Kidney (tissue), 14 donors: ENCODE measurements around the gene NTRK3. TPM values are rescaled to one million over a fixed set of nuclear protein-coding genes. Genes with fewer than 3 reads are reported as not detected.

Experiments
- DNase-seq, 5 donors: peaks; one replicate each; pipeline ENCODE4 v3.0.0-alpha.2; 2013 to 2020
- FAIRE-seq: peaks from 2 replicates; lab custom pipeline; 2012; peaks lifted over from hg19 to GRCh38; lab: Jason Lieb, UNC
- H3K27ac ChIP-seq, 2 donors: one replicate each; pipeline ENCODE4 v1.7.0; 2013; ENCODE audit warnings: low read depth in 2 of 2, low read length in 2 of 2, inconsistent platforms in 1 of 2
- H3K27me3 ChIP-seq: one replicate; pipeline ENCODE4 v1.7.1; 2013; ENCODE audit warnings: low read length, inconsistent platforms; ENCODE audit not compliant: control insufficient read depth, insufficient read depth
- H3K36me3 ChIP-seq, 3 donors: one replicate each; pipeline versions ENCODE4 v1.7.0 to v1.7.1; 2013; ENCODE audit warnings: low read length in 3 of 3, control low read depth in 1 of 3, inconsistent platforms in 1 of 3; ENCODE audit not compliant: insufficient read depth in 3 of 3, control insufficient read depth in 2 of 3
- H3K4me1 ChIP-seq, 3 donors: one replicate each; pipeline versions ENCODE4 v1.7.0 to v1.7.1; 2013; ENCODE audit warnings: low read length in 3 of 3, inconsistent platforms in 1 of 3, low read depth in 1 of 3; ENCODE audit not compliant: control insufficient read depth in 2 of 3, insufficient read depth in 2 of 3
- H3K4me3 ChIP-seq, 3 donors: one replicate each; pipeline versions ENCODE4 v1.7.0 to v1.8.1; 2013; ENCODE audit warnings: low read length in 3 of 3, control low read depth in 1 of 3, inconsistent platforms in 1 of 3
- H3K9ac ChIP-seq, 3 donors: one replicate each; pipeline versions ENCODE4 v1.7.0 to v1.7.1; 2013; ENCODE audit warnings: low read length in 3 of 3, control low read depth in 1 of 3, inconsistent platforms in 1 of 3
- H3K9me3 ChIP-seq, 3 donors: one replicate each; pipeline versions ENCODE4 v1.7.0 to v1.7.1; 2013; ENCODE audit warnings: low read length in 3 of 3, control low read depth in 1 of 3, inconsistent platforms in 1 of 3; ENCODE audit not compliant: control insufficient read depth in 2 of 3, insufficient read depth in 1 of 3
- CTCF ChIP-seq: IDR thresholded peaks from 3 replicates; pipeline ENCODE4 v1.5.1; 2012; ENCODE audit warnings: mild to moderate bottlenecking, moderate library complexity, borderline replicate concordance; ENCODE audit not compliant: insufficient read depth; ENCODE audit errors: extremely low read depth
- intact Hi-C: fragments of 100-400 bp; cut with DNase I; formaldehyde crosslinking; loops from one replicate; pipeline ENCODE4 v1.11.1; 2022
- polyA plus RNA-seq: library from polyadenylated mRNA; stranded (reverse); fragments of 350-450 nt; fragmentation: Illumina TruSeq; extraction: RNeasy Lipid Tissue Mini Kit (QIAGEN cat#74804); gene quantifications from one replicate; pipeline ENCODE4 v1.2.3, GENCODE V29; 2014; ENCODE audit warnings: low read depth, low replicate concordance; ENCODE audit not compliant: insufficient read depth
- total RNA-seq: library from RNA; stranded (reverse); fragmentation: NEBNext Ultra II Directional; extraction: Animal tissue kit (Norgen Biotek cat#: 25700); gene quantifications from one replicate; pipeline ENCODE4 v1.2.1, GENCODE V29; 2021
- donor health status: control.
- donor health status: control.
- donor health status: control.
- donor health status: control.
- donor health status: control.
- donor health status: DM: yes; HTN: yes; CAD: no.
- donor health status: Normal renal cell carcinoma (clear cell type).

The NTRK3 gene
- total and polyA plus RNA-seq, 2 donors from 2014 or later: 8.9 to 25.5 TPM

GRCh38 chr15:87902772-87903426, 353.6 kb downstream of the NTRK3 start:
- Histone ChIP-seq H3K4me3 (no peak overlapping the region), H3K27ac (no peak overlapping the region), H3K9me3 (no peaks in the 10 kb centered on the region), H3K9ac (no peak overlapping the region), H3K27me3 (no peaks in the 10 kb centered on the region), H3K4me1 (no peaks in the 10 kb centered on the region), H3K36me3 (no peaks in the 10 kb centered on the region)
- intact Hi-C loops: no loop called here
- DNase-seq (peak in 1 of 5 donors; percentile 35), FAIRE-seq (no peak)
- TF ChIP-seq CTCF: no peak

DNA sequence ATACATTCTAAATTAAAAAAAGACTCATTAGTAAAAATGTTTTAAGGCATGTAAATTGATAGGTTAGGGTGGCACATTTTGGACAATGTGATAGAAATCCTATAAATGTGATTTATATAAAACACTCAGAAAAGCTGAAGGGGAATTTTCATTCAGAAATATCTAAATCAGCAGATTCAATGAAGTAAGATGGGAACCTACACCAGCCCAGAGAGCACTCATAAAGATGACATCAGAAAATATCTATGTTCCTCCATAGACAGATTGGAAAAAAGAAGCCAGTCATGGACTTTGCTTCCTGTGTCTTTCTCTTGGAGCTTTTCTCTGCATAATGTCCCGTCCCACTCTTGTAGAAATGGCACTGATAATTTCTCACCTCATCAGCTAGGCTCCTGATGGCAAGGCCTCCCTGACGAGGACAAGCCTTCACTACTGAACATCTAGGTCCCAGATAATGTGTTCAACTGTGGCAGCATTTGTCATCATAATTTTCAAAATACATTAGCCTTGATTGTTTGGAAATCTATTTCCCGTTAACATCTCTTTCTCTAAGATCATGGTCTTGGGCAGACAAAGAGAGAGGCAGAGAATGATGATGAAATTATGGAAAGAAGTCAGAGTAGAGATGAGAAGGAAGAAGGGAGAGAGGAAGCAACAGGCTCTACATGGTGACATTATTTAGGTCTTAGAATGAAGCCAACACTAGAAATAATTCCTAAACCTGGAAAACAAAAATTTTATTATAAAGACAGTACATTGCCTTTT, 354.4 kb downstream of the NTRK3 start:
- no peak for FAIRE-seq
- TF ChIP-seq CTCF: no peak
- DNase-seq: no peak
- no peaks in the 10 kb centered on the region for H3K36me3 ChIP-seq
- no peak overlapping the region for H3K9ac ChIP-seq
- H3K27ac ChIP-seq: no peak overlapping the region
- H3K27me3 ChIP-seq: no peaks in the 10 kb centered on the region
- H3K9me3 ChIP-seq: no peaks in the 10 kb centered on the region
- intact Hi-C loops: no loop called here
- H3K4me3 ChIP-seq: no peak overlapping the region
- H3K4me1 ChIP-seq: no peaks in the 10 kb centered on the region

DNA sequence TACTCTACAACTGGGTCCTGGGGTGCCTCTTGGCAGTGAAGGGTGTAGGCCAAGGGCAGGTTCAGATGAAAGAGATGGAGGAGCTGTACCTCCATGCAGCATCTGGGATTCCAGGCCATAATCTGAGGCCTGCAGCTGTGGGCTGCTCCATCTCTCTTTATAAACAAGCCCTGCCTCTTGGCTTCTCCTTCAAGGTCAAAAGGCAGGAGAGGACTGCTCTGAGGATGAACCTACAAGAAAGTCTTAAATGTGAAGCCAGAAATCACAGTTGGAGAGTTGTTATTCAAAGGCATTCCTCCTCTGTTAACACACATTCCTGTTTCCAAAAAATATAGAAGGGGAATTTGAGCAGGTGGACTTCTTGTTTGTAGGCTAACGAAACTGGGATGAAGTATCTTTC, 355.5 kb downstream of the NTRK3 start:
- Histone ChIP-seq H3K9me3 (no peaks in the 10 kb centered on the region), H3K4me3 (no peak overlapping the region), H3K36me3 (no peaks in the 10 kb centered on the region), H3K27ac (no peak overlapping the region), H3K9ac (no peak overlapping the region), H3K27me3 (no peaks in the 10 kb centered on the region), H3K4me1 (no peaks in the 10 kb centered on the region)
- no peak for TF ChIP-seq CTCF
- FAIRE-seq (no peak), DNase-seq (no peak)
- intact Hi-C loops: no loop called here
